BLaER1 (cell line): ENCODE data around the gene SLIT3.

Source experiments
- H3K27ac ChIP-seq: shearing (Covaris generic); formaldehyde crosslinking; 2 replicates; pipeline ENCODE4 v1.8.1; 2022
- H3K27me3 ChIP-seq: shearing (Covaris generic); formaldehyde crosslinking; 2 replicates; pipeline ENCODE4 v1.8.1; 2022
- H3K36me3 ChIP-seq: shearing (Covaris generic); formaldehyde crosslinking; 2 replicates; pipeline ENCODE4 v1.8.1; 2022
- H3K4me1 ChIP-seq: shearing (Covaris generic); formaldehyde crosslinking; 2 replicates; pipeline ENCODE4 v1.8.1; 2022
- H3K4me2 ChIP-seq: shearing (Covaris generic); formaldehyde crosslinking; 2 replicates; pipeline ENCODE4 v1.8.1; 2022
- H3K4me3 ChIP-seq: shearing (Covaris generic); formaldehyde crosslinking; 2 replicates; pipeline ENCODE4 v1.8.1; 2022
- H3K9ac ChIP-seq: shearing (Covaris generic); formaldehyde crosslinking; 2 replicates; pipeline ENCODE4 v1.8.1; 2022
- H3K9me3 ChIP-seq: shearing (Covaris generic); formaldehyde crosslinking; 2 replicates; pipeline ENCODE4 v1.8.1; 2022
- H4K20me1 ChIP-seq: shearing (Covaris generic); formaldehyde crosslinking; 2 replicates; pipeline ENCODE4 v1.8.1; 2022
- Cebpa-rat ChIP-seq: shearing (Covaris generic); IDR thresholded peaks from 2 replicates; pipeline ENCODE4 v1.8.1; 2022

The SLIT3 gene

DNA sequence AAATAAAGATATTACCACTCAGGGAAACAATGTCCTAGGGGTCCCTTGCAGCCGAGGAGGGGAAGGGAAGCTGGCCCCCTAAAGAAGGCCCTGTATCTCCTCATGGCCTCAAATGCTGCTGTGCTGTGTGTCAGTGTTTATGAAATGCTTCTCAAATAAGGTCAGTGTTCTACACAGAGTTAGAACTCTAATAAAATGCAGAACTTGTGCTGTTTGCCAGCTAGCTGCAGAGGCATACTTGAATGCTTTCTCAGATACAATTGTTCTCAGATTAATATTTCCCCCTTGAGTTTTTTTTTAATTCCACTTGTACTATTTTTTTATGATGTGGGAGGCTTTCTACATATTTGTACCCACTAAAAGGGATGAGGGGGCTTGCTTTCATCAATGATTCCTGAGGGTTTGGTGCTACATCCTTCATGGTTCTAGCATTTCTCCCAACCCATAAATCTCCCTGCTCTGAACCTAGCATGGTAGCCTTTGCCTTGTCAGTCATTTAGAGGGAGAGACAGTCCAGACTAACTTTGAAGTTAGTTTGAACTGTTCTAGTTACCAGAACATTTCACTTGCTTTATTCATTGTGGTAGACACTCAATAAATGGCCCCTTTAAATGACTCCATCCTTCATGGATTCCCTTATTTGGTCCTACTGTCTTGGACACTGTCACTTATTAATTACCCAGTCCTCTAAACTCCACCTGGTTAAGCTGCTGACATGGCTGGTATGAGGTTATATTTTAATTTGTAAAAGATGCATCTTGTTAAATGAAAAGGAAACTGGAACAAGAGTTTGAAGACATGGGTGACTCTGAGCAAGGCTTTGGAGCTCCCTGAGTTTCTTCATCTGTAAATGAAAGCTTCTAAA is 12.6 kb downstream of the SLIT3 start:
- Histone ChIP-seq H3K9ac (no peak overlapping the region), H3K36me3 (no peaks in the 10 kb centered on the region), H3K27me3 (no peaks in the 10 kb centered on the region), H3K4me2 (no peak overlapping the region), H3K4me1 (no peaks in the 10 kb centered on the region), H3K27ac (no peak overlapping the region), H3K4me3 (no peak overlapping the region), H4K20me1 (no peaks in the 10 kb centered on the region), H3K9me3 (peaks cover 4% of the 10 kb centered on the region; the same call in 1 of the 2 replicates)
- TF ChIP-seq Cebpa-rat, result no peak

DNA sequence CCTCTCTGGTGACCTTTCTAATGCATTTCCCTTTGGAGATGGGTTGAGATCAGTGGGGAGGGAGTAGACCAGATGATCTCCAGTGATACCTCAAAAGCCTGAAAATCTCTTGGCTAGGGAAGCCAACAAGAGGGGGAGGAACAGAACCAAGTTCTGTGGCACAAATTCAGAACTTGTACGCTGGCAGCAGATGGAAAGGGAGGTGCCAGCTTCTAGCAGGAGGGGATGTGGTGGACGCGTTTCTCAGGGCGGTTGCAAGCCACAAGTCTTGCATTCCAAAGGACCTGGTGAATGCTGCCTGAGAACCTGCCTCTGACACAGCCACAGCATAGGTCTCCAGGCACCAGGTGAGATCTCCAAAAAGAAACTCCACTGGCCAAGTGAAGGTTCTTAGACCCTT is 13.4 kb downstream of the SLIT3 start:
- Histone ChIP-seq H3K9me3 (peaks cover 4% of the 10 kb centered on the region; the same call in 1 of the 2 replicates), H3K9ac (no peak overlapping the region), H3K4me2 (no peak overlapping the region), H3K27ac (no peak overlapping the region), H4K20me1 (no peaks in the 10 kb centered on the region), H3K4me3 (no peak overlapping the region), H3K27me3 (no peaks in the 10 kb centered on the region), H3K4me1 (no peaks in the 10 kb centered on the region), H3K36me3 (no peaks in the 10 kb centered on the region)
- no peak for TF ChIP-seq Cebpa-rat

- no peak for TF ChIP-seq Cebpa-rat
- H4K20me1 ChIP-seq, result no peaks in the 10 kb centered on the region
Measured at GRCh38 chr5:169286572-169287300, 14.2 kb downstream of the SLIT3 start.

GRCh38 chr5:169283887-169284286 is 17.1 kb downstream of the SLIT3 start:
- H3K4me1 ChIP-seq, result no peaks in the 10 kb centered on the region
- TF ChIP-seq Cebpa-rat, result no peak
- peaks cover 4% of the 10 kb centered on the region; the same call in 1 of the 2 replicates for H3K9me3 ChIP-seq
- H3K4me2 ChIP-seq, result no peak overlapping the region
- H3K27me3 ChIP-seq, result no peaks in the 10 kb centered on the region
- no peaks in the 10 kb centered on the region for H4K20me1 ChIP-seq
- H3K4me3 ChIP-seq, result no peak overlapping the region
- no peak overlapping the region for H3K27ac ChIP-seq
- H3K9ac ChIP-seq, result no peak overlapping the region
- H3K36me3 ChIP-seq, result no peaks in the 10 kb centered on the region

More at GRCh38 chr5:169286572-169287300, 14.2 kb downstream of the SLIT3 start:
- peaks cover 4% of the 10 kb centered on the region; the same call in 1 of the 2 replicates for H3K9me3 ChIP-seq
- no peak overlapping the region for H3K27ac ChIP-seq
- no peaks in the 10 kb centered on the region for H3K36me3 ChIP-seq
- no peak overlapping the region for H3K4me3 ChIP-seq
- H3K9ac ChIP-seq, result no peak overlapping the region
- no peaks in the 10 kb centered on the region for H3K4me1 ChIP-seq
- no peaks in the 10 kb centered on the region for H3K27me3 ChIP-seq
- H3K4me2 ChIP-seq, result no peak overlapping the region

DNA sequence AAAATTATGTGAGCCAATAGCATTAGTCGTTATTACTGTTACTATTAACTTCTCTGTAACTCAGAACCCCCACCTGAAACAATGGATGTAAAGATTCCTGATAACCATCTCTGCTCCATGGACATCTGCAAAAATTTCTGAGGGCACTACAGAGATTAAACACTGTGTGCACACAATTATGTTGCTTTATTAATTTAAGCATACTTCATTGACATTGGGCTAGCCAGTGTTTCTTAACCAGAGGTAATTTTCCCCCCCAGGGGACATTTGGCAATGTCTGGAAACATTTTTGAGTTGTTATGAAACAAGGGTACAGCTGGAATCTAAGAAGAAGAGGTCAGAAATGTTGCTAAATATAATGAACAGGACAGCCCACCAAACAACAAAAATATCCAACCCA is 19.3 kb downstream of the SLIT3 start:
- H3K27me3 ChIP-seq, result no peaks in the 10 kb centered on the region
- no peaks in the 10 kb centered on the region for H3K36me3 ChIP-seq
- TF ChIP-seq Cebpa-rat, result no peak
- no peaks in the 10 kb centered on the region for H3K4me1 ChIP-seq
- H3K4me3 ChIP-seq, result no peak overlapping the region
- H3K9me3 ChIP-seq, result peaks cover 4% of the 10 kb centered on the region; the same call in 1 of the 2 replicates
- no peak overlapping the region for H3K9ac ChIP-seq
- no peak overlapping the region for H3K4me2 ChIP-seq
- no peak overlapping the region for H3K27ac ChIP-seq
- no peaks in the 10 kb centered on the region for H4K20me1 ChIP-seq

- no peak for TF ChIP-seq Cebpa-rat
- H3K4me3 ChIP-seq, result no peak overlapping the region
- H4K20me1 ChIP-seq, result no peaks in the 10 kb centered on the region
- H3K36me3 ChIP-seq, result no peaks in the 10 kb centered on the region
- H3K27me3 ChIP-seq, result no peaks in the 10 kb centered on the region
- no peak overlapping the region for H3K9ac ChIP-seq
- H3K9me3 ChIP-seq, result peaks cover 4% of the 10 kb centered on the region; the same call in 1 of the 2 replicates
- H3K4me1 ChIP-seq, result no peaks in the 10 kb centered on the region
- no peak overlapping the region for H3K4me2 ChIP-seq
- no peak overlapping the region for H3K27ac ChIP-seq
Measured at GRCh38 chr5:169280696-169281095, 20.2 kb downstream of the SLIT3 start.

GRCh38 chr5:169280286-169280685 is 20.7 kb downstream of the SLIT3 start:
- Histone ChIP-seq H3K9ac (no peak overlapping the region), H3K4me2 (no peak overlapping the region), H3K27me3 (no peaks in the 10 kb centered on the region), H3K4me1 (no peaks in the 10 kb centered on the region), H3K36me3 (no peaks in the 10 kb centered on the region), H3K27ac (no peak overlapping the region), H3K4me3 (no peak overlapping the region), H3K9me3 (no peaks in the 10 kb centered on the region), H4K20me1 (no peaks in the 10 kb centered on the region)
- TF ChIP-seq Cebpa-rat, result no peak

- Histone ChIP-seq H3K4me3 (no peak overlapping the region), H3K9ac (no peak overlapping the region), H3K27me3 (no peaks in the 10 kb centered on the region), H3K27ac (no peak overlapping the region), H3K4me1 (no peaks in the 10 kb centered on the region), H3K36me3 (no peaks in the 10 kb centered on the region), H3K9me3 (no peaks in the 10 kb centered on the region), H4K20me1 (no peaks in the 10 kb centered on the region), H3K4me2 (no peak overlapping the region)
- no peak for TF ChIP-seq Cebpa-rat
Measured at GRCh38 chr5:169279125-169279524, 21.8 kb downstream of the SLIT3 start.

DNA sequence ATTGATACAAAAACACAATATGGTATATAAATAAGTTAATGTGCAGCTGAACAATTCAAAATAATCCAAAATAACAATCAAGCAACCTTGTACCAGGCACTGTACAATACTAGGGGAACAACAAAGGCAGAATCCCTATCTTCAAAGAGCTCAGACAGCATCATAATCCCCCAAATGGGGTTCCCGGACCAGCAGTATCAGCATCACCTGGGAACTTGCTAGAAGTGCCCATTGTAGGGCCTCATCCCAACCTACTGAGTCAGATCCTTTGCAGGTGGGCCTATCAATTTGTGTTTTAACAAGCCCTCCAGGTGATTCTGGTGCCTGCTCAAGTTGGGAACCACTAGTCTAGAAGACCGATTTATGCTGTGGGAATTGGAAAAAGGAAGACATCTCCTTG is 27.1 kb downstream of the SLIT3 start:
- Histone ChIP-seq H3K27me3 (no peaks in the 10 kb centered on the region), H3K4me1 (peaks cover 11% of the 10 kb centered on the region), H4K20me1 (no peaks in the 10 kb centered on the region), H3K9me3 (no peaks in the 10 kb centered on the region), H3K27ac (no peak overlapping the region), H3K36me3 (no peaks in the 10 kb centered on the region), H3K4me3 (no peak overlapping the region), H3K4me2 (no peak overlapping the region), H3K9ac (no peak overlapping the region)
- no peak for TF ChIP-seq Cebpa-rat

GRCh38 chr5:169273451-169273850 is 27.5 kb downstream of the SLIT3 start:
- TF ChIP-seq Cebpa-rat, result no peak
- no peaks in the 10 kb centered on the region for H3K36me3 ChIP-seq
- H3K4me3 ChIP-seq, result no peak overlapping the region
- H3K9ac ChIP-seq, result no peak overlapping the region
- H3K27ac ChIP-seq, result no peak overlapping the region
- no peaks in the 10 kb centered on the region for H3K27me3 ChIP-seq
- no peak overlapping the region for H3K4me2 ChIP-seq
- peaks cover 11% of the 10 kb centered on the region for H3K4me1 ChIP-seq
- no peaks in the 10 kb centered on the region for H4K20me1 ChIP-seq
- H3K9me3 ChIP-seq, result no peaks in the 10 kb centered on the region
